Measurements from ENCODE around the gene CACYBP. TPM values are rescaled to one million over a fixed set of nuclear protein-coding genes. Genes with fewer than 3 reads are reported as not detected.

Gene CACYBP
- total and polyA plus RNA-seq, 2 experiments from 2014 or later, result 84.8 to 165 TPM

GRCh38 chr1:174966008-174966572 is 33.7 kb upstream of the CACYBP start:
- Histone ChIP-seq H3K9ac (no peak overlapping the region), H4K20me1 (ENCODE audit: insufficient read depth) (no peaks in the 10 kb centered on the region), H3K27ac (no peak overlapping the region), H3K36me3 (ENCODE audit: low read depth) (no peaks in the 10 kb centered on the region), H3K4me3 (no peak overlapping the region), H3F3A (ENCODE audit: insufficient read depth) (no peaks in the 10 kb centered on the region), H3K4me1 (ENCODE audit: insufficient read depth) (peaks cover 18% of the 10 kb centered on the region; the same call in 1 of the 2 replicates), H3K79me2 (ENCODE audit: insufficient read depth) (no peaks in the 10 kb centered on the region), H2AFZ (no peak overlapping the region), H3K9me2 (ENCODE audit: insufficient read depth) (no peaks in the 10 kb centered on the region), H3K27me3 (replicated peaks; ENCODE audit: insufficient read depth) (no peaks in the 10 kb centered on the region), H3K4me2 (ENCODE audit: unreplicated experiment) (no peak overlapping the region), H3K9me3 (ENCODE audit: low read depth) (no peaks in the 10 kb centered on the region)
- DNase-seq, result no peak
- TF ChIP-seq EZH2 (IDR thresholded peaks at IDR 0.05; ENCODE audit: insufficient read depth, poor library complexity, severe bottlenecking) (no peak), EZH2phosphoT487 (IDR thresholded peaks at IDR 0.05; ENCODE audit: insufficient read depth, low read depth) (no peak)
- 23 to 26% methylated on average over 1 of the region's 1 CpG for WGBS, 2 experiments (ENCODE audit: low coverage in 1 of 2, low lambda C conversion rate in 2 of 2, missing lambda C conversion rate in 2 of 2)
- in situ Hi-C loops (cut with MboI), result no loop called here

DNA sequence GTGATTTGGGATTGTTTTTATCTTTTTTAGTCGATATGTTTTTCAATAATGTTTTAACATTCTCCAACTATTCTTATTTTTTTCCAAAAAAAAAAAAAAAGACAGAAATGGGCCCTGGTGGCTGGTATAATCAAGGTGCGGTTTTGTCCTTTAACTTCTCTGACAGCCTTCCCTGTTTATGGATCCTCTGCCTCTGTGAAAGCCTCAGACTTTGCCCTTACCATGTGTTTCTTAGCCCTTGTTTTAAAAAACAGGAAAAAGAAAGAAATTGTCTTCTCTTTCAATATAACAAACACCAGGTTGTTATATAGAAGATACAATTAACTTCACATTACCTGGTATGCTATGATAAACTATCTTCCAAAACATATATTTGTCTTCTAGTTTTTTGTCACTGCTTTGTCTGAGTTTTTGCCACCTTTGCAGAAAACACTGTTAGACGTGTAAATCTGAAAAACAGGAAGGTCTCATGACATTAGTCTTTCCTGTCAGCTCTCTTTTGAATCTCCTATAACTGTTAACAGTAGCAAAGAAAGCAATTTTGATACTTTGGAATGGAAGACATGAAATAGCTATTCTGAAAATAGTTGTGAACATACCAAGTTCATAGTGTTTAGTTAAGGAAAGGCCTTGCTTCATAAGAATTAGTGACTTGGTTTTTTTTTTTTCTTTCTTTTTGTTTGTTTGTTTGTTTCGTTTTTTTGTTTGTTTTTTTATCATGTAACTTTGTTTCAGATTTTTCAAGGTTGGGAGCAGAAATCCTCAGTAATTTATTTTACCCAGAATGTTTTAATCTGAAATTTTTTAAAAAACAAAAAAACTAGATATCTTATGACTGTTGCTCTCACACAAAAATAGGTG is 31.7 kb upstream of the CACYBP start:
- no peaks in the 10 kb centered on the region for H3K27me3 ChIP-seq (replicated peaks; ENCODE audit: insufficient read depth)
- H4K20me1 ChIP-seq (ENCODE audit: insufficient read depth), result no peaks in the 10 kb centered on the region
- H2AFZ ChIP-seq, result no peak overlapping the region
- H3K79me2 ChIP-seq (ENCODE audit: insufficient read depth), result no peaks in the 10 kb centered on the region
- H3K27ac ChIP-seq, result no peak overlapping the region
- no peak for TF ChIP-seq EZH2 (IDR thresholded peaks at IDR 0.05; ENCODE audit: insufficient read depth, poor library complexity, severe bottlenecking)
- TF ChIP-seq EZH2phosphoT487 (IDR thresholded peaks at IDR 0.05; ENCODE audit: insufficient read depth, low read depth), result no peak
- no peak overlapping the region for H3K9ac ChIP-seq
- H3K9me3 ChIP-seq (ENCODE audit: low read depth), result no peaks in the 10 kb centered on the region
- WGBS, 2 experiments (ENCODE audit: low coverage in 1 of 2, low lambda C conversion rate in 2 of 2, missing lambda C conversion rate in 2 of 2), result 68 to 69% methylated on average over 4 of the region's 4 CpGs
- no peaks in the 10 kb centered on the region for H3K36me3 ChIP-seq (ENCODE audit: low read depth)
- in situ Hi-C loops (cut with MboI), result no loop called here
- H3F3A ChIP-seq (ENCODE audit: insufficient read depth), result no peaks in the 10 kb centered on the region
- no peak for DNase-seq
- H3K4me1 ChIP-seq (ENCODE audit: insufficient read depth), result peaks cover 18% of the 10 kb centered on the region; the same call in 1 of the 2 replicates
- H3K4me2 ChIP-seq (ENCODE audit: unreplicated experiment), result no peak overlapping the region
- no peaks in the 10 kb centered on the region for H3K9me2 ChIP-seq (ENCODE audit: insufficient read depth)
- H3K4me3 ChIP-seq, result no peak overlapping the region

GRCh38 chr1:174968750-174969244 is 30.9 kb upstream of the CACYBP start:
- H3F3A ChIP-seq (ENCODE audit: insufficient read depth), result no peaks in the 10 kb centered on the region
- H4K20me1 ChIP-seq (ENCODE audit: insufficient read depth), result no peaks in the 10 kb centered on the region
- H2AFZ ChIP-seq, result no peak overlapping the region
- no peak for TF ChIP-seq EZH2 (IDR thresholded peaks at IDR 0.05; ENCODE audit: insufficient read depth, poor library complexity, severe bottlenecking)
- TF ChIP-seq EZH2phosphoT487 (IDR thresholded peaks at IDR 0.05; ENCODE audit: insufficient read depth, low read depth), result no peak
- H3K4me2 ChIP-seq (ENCODE audit: unreplicated experiment), result no peak overlapping the region
- no peak overlapping the region for H3K9ac ChIP-seq
- H3K27me3 ChIP-seq (replicated peaks; ENCODE audit: insufficient read depth), result no peaks in the 10 kb centered on the region
- H3K27ac ChIP-seq, result no peak overlapping the region
- H3K4me3 ChIP-seq, result no peak overlapping the region
- in situ Hi-C loops (cut with MboI), result no loop called here
- no peaks in the 10 kb centered on the region for H3K36me3 ChIP-seq (ENCODE audit: low read depth)
- no peaks in the 10 kb centered on the region for H3K9me2 ChIP-seq (ENCODE audit: insufficient read depth)
- peaks cover 18% of the 10 kb centered on the region; the same call in 1 of the 2 replicates for H3K4me1 ChIP-seq (ENCODE audit: insufficient read depth)
- no peaks in the 10 kb centered on the region for H3K9me3 ChIP-seq (ENCODE audit: low read depth)
- peak; percentile 29 for DNase-seq
- no peaks in the 10 kb centered on the region for H3K79me2 ChIP-seq (ENCODE audit: insufficient read depth)
- 78 to 80% methylated on average over 5 of the region's 5 CpGs for WGBS, 2 experiments (ENCODE audit: low coverage in 1 of 2, low lambda C conversion rate in 2 of 2, missing lambda C conversion rate in 2 of 2)

- 90 to 93% methylated on average over 1 of the region's 1 CpG for WGBS, 2 experiments (ENCODE audit: low coverage in 1 of 2, low lambda C conversion rate in 2 of 2, missing lambda C conversion rate in 2 of 2)
- in situ Hi-C loops (cut with MboI), result loop anchor here (10.0 kb wide), 1 partner anchor 195 kb away; no protein-coding TSS in a partner anchor
- no peak for TF ChIP-seq EZH2 (IDR thresholded peaks at IDR 0.05; ENCODE audit: insufficient read depth, poor library complexity, severe bottlenecking)
- no peak for TF ChIP-seq EZH2phosphoT487 (IDR thresholded peaks at IDR 0.05; ENCODE audit: insufficient read depth, low read depth)
These were observed 29.8 kb upstream of the CACYBP start for GRCh38 chr1:174969977-174970376.

More at GRCh38 chr1:174969977-174970376, 29.8 kb upstream of the CACYBP start:
- Histone ChIP-seq H3K4me2 (ENCODE audit: unreplicated experiment) (no peak overlapping the region), H3K9ac (no peak overlapping the region), H3F3A (ENCODE audit: insufficient read depth) (no peaks in the 10 kb centered on the region), H3K27me3 (replicated peaks; ENCODE audit: insufficient read depth) (no peaks in the 10 kb centered on the region), H3K4me3 (no peak overlapping the region), H3K9me3 (ENCODE audit: low read depth) (no peaks in the 10 kb centered on the region), H4K20me1 (ENCODE audit: insufficient read depth) (no peaks in the 10 kb centered on the region), H3K9me2 (ENCODE audit: insufficient read depth) (no peaks in the 10 kb centered on the region), H3K4me1 (ENCODE audit: insufficient read depth) (peaks cover 10% of the 10 kb centered on the region; the same call in 1 of the 2 replicates), H3K36me3 (ENCODE audit: low read depth) (no peaks in the 10 kb centered on the region), H3K27ac (no peak overlapping the region), H3K79me2 (ENCODE audit: insufficient read depth) (no peaks in the 10 kb centered on the region), H2AFZ (no peak overlapping the region)
- DNase-seq, result no peak

Data from GM23248 (cell line).